HCT116 (cell line): ENCODE results near the gene UVRAG. TPM values are rescaled to one million over a fixed set of nuclear protein-coding genes. Genes with fewer than 3 reads are reported as not detected.
A peak's percentile ranks its signal among the peaks of the same experiment; 100 is the strongest.

ENCODE experiments used
- ATAC-seq: fragments of 200-7000 bp; cut with Tn5 transposase; 2 replicates; pipeline ENCODE4 v1.9.1; 2020; ENCODE audit warnings: mild to moderate bottlenecking, moderate library complexity
- BruUV-seq: library from RNA; stranded (reverse); fragments of 400-500 nt; replicated peaks from 2 replicates; lab custom pipeline; 2021; lab: Mats Ljungman, UMichigan
- CTCF ChIA-PET: fragments of 300-600 bp; sonication (Branson Sonifier 250); formaldehyde crosslinking; loops from one replicate; lab custom pipeline; 2021; ENCODE audit warnings: antibody characterized with exemption; lab: Charles Lee
- POLR2A ChIA-PET: fragments of 300-600, 350-600 bp; sonication (Branson Sonifier 250); formaldehyde crosslinking; loops from one replicate; lab custom pipeline; 2021; ENCODE audit warnings: antibody characterized with exemption; lab: Charles Lee
- RAD21 ChIA-PET, 2 experiments: fragments of 300-600 bp; sonication (Branson Sonifier 250); formaldehyde crosslinking; loops; one replicate each; lab custom pipeline; 2023; ENCODE audit warnings: low total read pairs in 2 of 2; ENCODE audit not compliant: uncharacterized antibody in 2 of 2, unreplicated experiment in 2 of 2, low non-redundant PET in 1 of 2; lab: Charles Lee
- DNase-seq: peaks from one replicate; pipeline ENCODE4 v3.0.0-alpha.2; 2010; ENCODE audit warnings: low read depth, low spot score
- H2AFZ ChIP-seq: fragments of 200-600 bp; shearing (Covaris generic), sonication (generic); 2 replicates; pipeline ENCODE4 v1.6.1; 2017; ENCODE audit warnings: low read depth, mixed run types, mixed read lengths, antibody characterized with exemption, low read length; ENCODE audit not compliant: poor library complexity, severe bottlenecking
- H3K27ac ChIP-seq: 2 replicates; pipeline ENCODE4 v1.5.1; 2012; ENCODE audit warnings: low read depth, low read length
- H3K27me3 ChIP-seq: fragments of 200-600 bp; sonication (generic); 2 replicates; pipeline ENCODE4 v1.6.1; 2016; ENCODE audit warnings: mixed run types, low read length, mixed read lengths; ENCODE audit not compliant: insufficient read depth
- H3K36me3 ChIP-seq, 2 experiments: fragments of 200-500 bp in 1 of 2; fragments of 200-600 bp in 1 of 2; sonication (Bioruptor generic) in 1 of 2; sonication (generic) in 1 of 2; 2 replicates each; pipeline versions ENCODE4 v1.5.1 to v1.6.1; 2014 to 2016; ENCODE audit warnings: low read length in 2 of 2, inconsistent platforms in 1 of 2, mixed read lengths in 1 of 2, mixed run types in 1 of 2; ENCODE audit not compliant: insufficient read depth in 2 of 2, control insufficient read depth in 1 of 2
- H3K4me1 ChIP-seq, 2 experiments: fragments of 200-600 bp in 1 of 2; sonication (generic) in 1 of 2; 2 replicates each; pipeline versions ENCODE4 v1.5.1 to v1.6.1; 2012 to 2017; ENCODE audit warnings: low read length in 2 of 2, inconsistent platforms in 1 of 2, mild to moderate bottlenecking in 1 of 2, mixed read lengths in 1 of 2, mixed run types in 1 of 2, moderate library complexity in 1 of 2; ENCODE audit not compliant: insufficient read depth in 2 of 2, control insufficient read depth in 1 of 2
- H3K4me2 ChIP-seq: fragments of 200-600 bp; sonication (generic); 2 replicates; pipeline ENCODE4 v1.6.1; 2017; ENCODE audit warnings: mixed run types, low read length, mixed read lengths
- H3K4me3 ChIP-seq, 2 experiments: fragments of 200-600 bp in 1 of 2; sonication (generic) in 1 of 2; replicated peaks in 1 of 2; 2 replicates each; pipeline ENCODE4 v1.5.1; 2011 to 2016; ENCODE audit warnings: low read length in 2 of 2, control low read depth in 1 of 2, low read depth in 1 of 2, mild to moderate bottlenecking in 1 of 2, mixed read lengths in 1 of 2, mixed run types in 1 of 2
- H3K79me2 ChIP-seq: fragments of 200-600 bp; sonication (generic); 2 replicates; pipeline ENCODE4 v1.6.1; 2017; ENCODE audit warnings: mild to moderate bottlenecking, mixed run types, low read length, moderate library complexity, mixed read lengths; ENCODE audit not compliant: insufficient read depth
- H3K9ac ChIP-seq: fragments of 200-600 bp; sonication (generic); 2 replicates; pipeline ENCODE4 v1.6.1; 2016; ENCODE audit warnings: low read length, mixed read lengths
- H3K9me2 ChIP-seq: fragments of 200-600 bp; sonication (generic), shearing (Covaris generic); 2 replicates; pipeline ENCODE4 v1.6.1; 2017; ENCODE audit warnings: mixed run types, mild to moderate bottlenecking, moderate library complexity; ENCODE audit not compliant: insufficient read depth
- H3K9me3 ChIP-seq, 2 experiments: fragments of 200-500 bp in 1 of 2; fragments of 200-600 bp in 1 of 2; sonication (Bioruptor generic) in 1 of 2; sonication (generic) in 1 of 2; 2 replicates each; pipeline ENCODE4 v1.6.1; 2014 to 2017; ENCODE audit warnings: low read length in 2 of 2, mixed read lengths in 2 of 2, inconsistent platforms in 1 of 2, low read depth in 1 of 2, mild to moderate bottlenecking in 1 of 2, mixed run types in 1 of 2, moderate library complexity in 1 of 2; ENCODE audit not compliant: control insufficient read depth in 1 of 2, insufficient read depth in 1 of 2
- H4K20me1 ChIP-seq: fragments of 200-600 bp; sonication (generic), shearing (Covaris generic); 2 replicates; pipeline ENCODE4 v1.6.1; 2017; ENCODE audit warnings: mixed run types, mild to moderate bottlenecking, moderate library complexity; ENCODE audit not compliant: insufficient read depth
- CBX3 ChIP-seq: IDR thresholded peaks from 2 replicates; pipeline ENCODE4 v1.6.1; 2012; ENCODE audit warnings: low read depth
- EZH2 ChIP-seq: fragments of 200-600 bp; sonication (generic); IDR thresholded peaks from 2 replicates; pipeline ENCODE4 v1.6.1; 2017; ENCODE audit warnings: antibody characterized with exemption, mixed run types
- EZH2phosphoT487 ChIP-seq: fragments of 200-600 bp; IDR thresholded peaks from 2 replicates; pipeline ENCODE4 v1.6.1; 2018; ENCODE audit warnings: antibody characterized with exemption, borderline replicate concordance
- FOSL1 ChIP-seq: IDR thresholded peaks from 2 replicates; pipeline ENCODE4 v1.6.1; 2012; ENCODE audit warnings: low read depth
- POLR2AphosphoS5 ChIP-seq: IDR thresholded peaks from 2 replicates; pipeline ENCODE4 v1.6.1; 2011; ENCODE audit warnings: mild to moderate bottlenecking, low read depth, low read length, moderate library complexity
- SRF ChIP-seq: IDR thresholded peaks from 2 replicates; pipeline ENCODE4 v1.6.1; 2012; ENCODE audit warnings: low read depth
- YY1 ChIP-seq: IDR thresholded peaks from 2 replicates; pipeline ENCODE4 v1.6.1; 2011; ENCODE audit warnings: low read length, low read depth, moderate library complexity, mild to moderate bottlenecking; ENCODE audit not compliant: insufficient replicate concordance; ENCODE audit errors: extremely low read depth
- intact Hi-C: fragments of 100-400 bp; cut with micrococcal nuclease; formaldehyde crosslinking; loops from 2 replicates; pipeline ENCODE4 v1.10.0; 2022
- total RNA-seq: library from RNA; stranded (reverse); gene quantifications from one replicate; pipeline ENCODE4 v1.2.1, GENCODE V29; 2021; ENCODE audit not compliant: unreplicated experiment
- TF ChIP-seq, protein P1 (sequence below): IDR thresholded peaks from 2 replicates; pipeline ENCODE4 v1.6.1; 2011; ENCODE audit warnings: mild to moderate bottlenecking, low read length, moderate library complexity; ENCODE audit not compliant: insufficient replicate concordance; ENCODE audit errors: extremely low read depth
- TF ChIP-seq, protein P2 (sequence below): IDR thresholded peaks from 2 replicates; pipeline ENCODE4 v1.6.1; 2012; ENCODE audit warnings: low read depth

UVRAG gene
- total RNA-seq, 1 experiment from 2014 or later: 12.3 TPM

DNA sequence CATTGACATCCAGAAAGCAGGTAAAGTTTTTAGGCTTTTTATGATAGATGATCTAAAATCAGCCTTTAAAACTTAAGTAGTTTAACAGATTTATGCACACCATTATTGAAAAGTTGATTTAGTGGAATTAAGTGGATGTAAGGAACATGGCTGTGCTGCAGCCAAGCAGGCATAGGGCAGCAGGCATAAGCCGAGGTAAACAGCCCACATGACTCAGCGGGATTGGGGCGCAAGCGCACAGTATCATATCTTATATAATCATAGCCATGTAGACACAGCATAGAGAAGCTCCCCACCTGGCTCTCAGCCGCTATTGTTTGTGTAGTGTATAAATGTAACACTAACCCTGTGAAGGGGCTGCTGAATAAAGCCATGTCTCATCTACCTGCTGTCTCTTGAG, 233.8 kb downstream of the UVRAG start:
- ChIA-PET CTCF (no interaction called here), RAD21 (no interaction called here), POLR2A (no interaction called here)
- Histone ChIP-seq H2AFZ (no peak overlapping the region), H3K27me3 (no peaks in the 10 kb centered on the region), H3K36me3 (no peaks in the 10 kb centered on the region), H3K4me3 (no peak overlapping the region), H3K9ac (no peak overlapping the region), H3K27ac (no peak overlapping the region), H3K9me3 (peaks cover 7 to 11% of the 10 kb centered on the region in 2 experiments; a peak in 2 of 4 replicates), H4K20me1 (no peaks in the 10 kb centered on the region), H3K9me2 (no peaks in the 10 kb centered on the region), H3K79me2 (no peaks in the 10 kb centered on the region), H3K4me1 (no peaks in the 10 kb centered on the region), H3K4me2 (no peak overlapping the region)
- DNase-seq (peak; percentile 13), ATAC-seq (no peak)
- BruUV-seq: no TSS peak
- intact Hi-C loops: no loop called here
- TF ChIP-seq CBX3 (peak; percentile 48; the same call in 1 of the 2 replicates), POLR2AphosphoS5 (no peak)

DNA sequence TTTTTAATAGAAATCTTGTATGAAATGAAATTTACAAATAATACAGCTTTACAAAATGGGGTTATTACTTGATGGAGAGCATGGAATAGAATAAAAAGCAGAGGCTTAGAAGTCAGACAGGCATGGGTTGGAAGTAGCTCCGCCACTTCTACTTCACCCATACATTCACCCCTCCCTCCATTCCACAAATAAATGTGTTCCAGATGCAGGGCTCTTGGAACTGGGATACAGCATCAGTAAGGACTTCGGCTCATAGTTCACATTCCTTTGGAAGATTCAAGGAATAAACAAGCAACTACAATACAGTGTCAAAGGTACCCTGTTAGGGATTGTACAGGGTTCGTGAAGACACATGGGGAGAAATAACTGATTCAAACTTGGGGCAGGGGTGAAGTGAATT, 234.5 kb downstream of the UVRAG start:
- ChIA-PET CTCF (no interaction called here), RAD21 (no interaction called here), POLR2A (no interaction called here)
- Histone ChIP-seq H3K4me1 (no peaks in the 10 kb centered on the region), H2AFZ (no peak overlapping the region), H4K20me1 (no peaks in the 10 kb centered on the region), H3K4me3 (no peak overlapping the region), H3K9me3 (peaks cover 7 to 11% of the 10 kb centered on the region in 2 experiments; a peak in 2 of 4 replicates), H3K9ac (no peak overlapping the region), H3K9me2 (no peaks in the 10 kb centered on the region), H3K36me3 (no peaks in the 10 kb centered on the region), H3K4me2 (no peak overlapping the region), H3K79me2 (no peaks in the 10 kb centered on the region), H3K27me3 (no peaks in the 10 kb centered on the region), H3K27ac (no peak overlapping the region)
- intact Hi-C loops: no loop called here
- no peak for ATAC-seq
- BruUV-seq: no TSS peak
- TF ChIP-seq FOSL1 (no peak), SRF (no peak), POLR2AphosphoS5 (no peak), EZH2phosphoT487 (no peak), CBX3 (no peak), YY1 (no peak), EZH2 (no peak)
- TF ChIP-seq, protein P1, sequence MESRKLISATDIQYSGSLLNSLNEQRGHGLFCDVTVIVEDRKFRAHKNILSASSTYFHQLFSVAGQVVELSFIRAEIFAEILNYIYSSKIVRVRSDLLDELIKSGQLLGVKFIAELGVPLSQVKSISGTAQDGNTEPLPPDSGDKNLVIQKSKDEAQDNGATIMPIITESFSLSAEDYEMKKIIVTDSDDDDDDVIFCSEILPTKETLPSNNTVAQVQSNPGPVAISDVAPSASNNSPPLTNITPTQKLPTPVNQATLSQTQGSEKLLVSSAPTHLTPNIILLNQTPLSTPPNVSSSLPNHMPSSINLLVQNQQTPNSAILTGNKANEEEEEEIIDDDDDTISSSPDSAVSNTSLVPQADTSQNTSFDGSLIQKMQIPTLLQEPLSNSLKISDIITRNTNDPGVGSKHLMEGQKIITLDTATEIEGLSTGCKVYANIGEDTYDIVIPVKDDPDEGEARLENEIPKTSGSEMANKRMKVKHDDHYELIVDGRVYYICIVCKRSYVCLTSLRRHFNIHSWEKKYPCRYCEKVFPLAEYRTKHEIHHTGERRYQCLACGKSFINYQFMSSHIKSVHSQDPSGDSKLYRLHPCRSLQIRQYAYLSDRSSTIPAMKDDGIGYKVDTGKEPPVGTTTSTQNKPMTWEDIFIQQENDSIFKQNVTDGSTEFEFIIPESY: no peak
- TF ChIP-seq, protein P2, sequence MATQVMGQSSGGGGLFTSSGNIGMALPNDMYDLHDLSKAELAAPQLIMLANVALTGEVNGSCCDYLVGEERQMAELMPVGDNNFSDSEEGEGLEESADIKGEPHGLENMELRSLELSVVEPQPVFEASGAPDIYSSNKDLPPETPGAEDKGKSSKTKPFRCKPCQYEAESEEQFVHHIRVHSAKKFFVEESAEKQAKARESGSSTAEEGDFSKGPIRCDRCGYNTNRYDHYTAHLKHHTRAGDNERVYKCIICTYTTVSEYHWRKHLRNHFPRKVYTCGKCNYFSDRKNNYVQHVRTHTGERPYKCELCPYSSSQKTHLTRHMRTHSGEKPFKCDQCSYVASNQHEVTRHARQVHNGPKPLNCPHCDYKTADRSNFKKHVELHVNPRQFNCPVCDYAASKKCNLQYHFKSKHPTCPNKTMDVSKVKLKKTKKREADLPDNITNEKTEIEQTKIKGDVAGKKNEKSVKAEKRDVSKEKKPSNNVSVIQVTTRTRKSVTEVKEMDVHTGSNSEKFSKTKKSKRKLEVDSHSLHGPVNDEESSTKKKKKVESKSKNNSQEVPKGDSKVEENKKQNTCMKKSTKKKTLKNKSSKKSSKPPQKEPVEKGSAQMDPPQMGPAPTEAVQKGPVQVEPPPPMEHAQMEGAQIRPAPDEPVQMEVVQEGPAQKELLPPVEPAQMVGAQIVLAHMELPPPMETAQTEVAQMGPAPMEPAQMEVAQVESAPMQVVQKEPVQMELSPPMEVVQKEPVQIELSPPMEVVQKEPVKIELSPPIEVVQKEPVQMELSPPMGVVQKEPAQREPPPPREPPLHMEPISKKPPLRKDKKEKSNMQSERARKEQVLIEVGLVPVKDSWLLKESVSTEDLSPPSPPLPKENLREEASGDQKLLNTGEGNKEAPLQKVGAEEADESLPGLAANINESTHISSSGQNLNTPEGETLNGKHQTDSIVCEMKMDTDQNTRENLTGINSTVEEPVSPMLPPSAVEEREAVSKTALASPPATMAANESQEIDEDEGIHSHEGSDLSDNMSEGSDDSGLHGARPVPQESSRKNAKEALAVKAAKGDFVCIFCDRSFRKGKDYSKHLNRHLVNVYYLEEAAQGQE: no peak
- DNase-seq: no peak
